Activated CD4-positive, alpha-beta T cell treated with anti-CD3 and anti-CD28 coated beads, Interleukin-10, Interleukin-2, amounts not matched to agents 100 ng/mL and 50 ng/mL, durations not matched to agents 16 hours and 8 hours (primary cell): Measurements from ENCODE around the gene USF2.

ENCODE experiments used
- DNase-seq: peaks from one replicate; pipeline ENCODE4 v3.0.0-alpha.2; 2020

USF2 gene

DNA sequence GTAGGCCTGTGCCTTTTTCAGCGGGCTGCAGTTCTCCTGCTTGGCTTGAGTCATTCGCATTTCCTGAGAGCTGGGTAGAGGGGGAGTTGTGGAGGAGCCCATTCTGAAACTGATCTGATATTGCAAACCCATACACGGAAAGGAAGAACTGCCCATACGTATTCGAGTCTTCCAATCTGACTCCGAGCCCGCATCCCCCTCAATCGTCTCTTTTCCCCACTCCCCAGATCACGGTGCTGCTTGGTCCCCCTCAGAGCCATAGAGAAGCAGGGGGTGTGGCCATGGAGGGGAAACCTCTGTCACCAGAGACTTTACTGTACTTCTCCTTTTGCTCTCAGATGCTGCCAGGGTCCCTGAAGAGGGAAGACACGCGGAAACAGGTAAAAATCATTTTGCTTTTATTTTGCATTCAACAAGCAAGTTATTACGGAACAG, 60.1 kb downstream of the USF2 start, which contains the start of gene CD22:
TSS of gene CD22 (plus strand) at position 337 of the 435 bp plus-strand sequence. CDS start 2,854 bp downstream, outside the sequence.
- no peak for DNase-seq

DNA sequence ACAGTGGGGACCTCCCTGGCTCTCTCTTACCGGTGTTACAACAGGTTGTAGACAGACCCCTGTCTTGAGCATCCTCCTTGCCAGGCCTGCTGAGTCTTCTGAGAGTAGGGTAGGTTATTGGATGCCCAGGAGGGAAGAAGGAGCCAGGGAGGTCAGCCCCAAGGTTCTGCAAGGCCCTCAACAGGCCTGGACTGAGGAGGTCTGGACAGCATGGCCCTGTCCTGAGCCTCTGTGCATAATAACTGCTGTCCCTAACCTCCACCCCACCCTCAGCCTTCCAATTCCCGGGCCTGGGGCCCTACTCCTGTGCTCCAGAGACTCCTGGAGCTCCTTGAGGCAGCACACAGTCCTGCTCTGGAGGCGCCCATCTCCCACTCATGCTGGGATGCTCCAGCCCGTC, 60.6 kb downstream of the USF2 start:
- DNase-seq: no peak
